Upper lobe of left lung (tissue), 6 donors: Measurements from ENCODE around the gene SH3D21. TPM values are rescaled to one million over a fixed set of nuclear protein-coding genes. Genes with fewer than 3 reads are reported as not detected.

Source experiments
- ATAC-seq, 2 donors: fragments of 200-7000 bp; cut with Tn5 transposase; one replicate each; pipeline ENCODE4 v1.9.1; 2022; ENCODE audit warnings: mild to moderate bottlenecking in 2 of 2, moderate library complexity in 2 of 2; ENCODE audit not compliant: low FRiP score in 2 of 2
- DNase-seq, 2 donors: peaks; one replicate each; pipeline ENCODE4 v3.0.0-alpha.2; 2019 to 2020
- H3K27ac ChIP-seq, 4 donors: fragments of 200-600 bp; sonication (generic); one replicate each; pipeline ENCODE4 v1.5.1; 2016 to 2019
- H3K27me3 ChIP-seq, 4 donors: fragments of 200-600 bp; sonication (generic); one replicate each; pipeline ENCODE4 v1.5.1; 2017 to 2019
- H3K36me3 ChIP-seq, 4 donors: fragments of 200-600 bp; sonication (generic); one replicate each; pipeline ENCODE4 v1.5.1; 2016 to 2019
- H3K4me1 ChIP-seq, 4 donors: fragments of 200-600 bp; sonication (generic); one replicate each; pipeline ENCODE4 v1.5.1; 2018 to 2019
- H3K4me3 ChIP-seq, 4 donors: fragments of 200-600 bp; sonication (generic); one replicate each; pipeline ENCODE4 v1.5.1; 2017 to 2019; ENCODE audit warnings: mild to moderate bottlenecking in 2 of 4, moderate library complexity in 1 of 4
- H3K9me3 ChIP-seq, 4 donors: fragments of 200-600 bp; sonication (generic); one replicate each; pipeline ENCODE4 v1.5.1; 2018 to 2019
- CTCF ChIP-seq, 6 experiments: fragments of 450-650 bp in 4 of 6; fragments of 200-600 bp in 2 of 6; sonication (generic) in 2 of 6; IDR thresholded peaks; one replicate each; pipeline ENCODE4 v1.5.1; 2016 to 2019; ENCODE audit warnings: antibody characterized with exemption in 6 of 6
- EP300 ChIP-seq, 4 donors: sonication (generic); formaldehyde crosslinking; IDR thresholded peaks; one replicate each; pipeline ENCODE4 v1.5.1; 2017; ENCODE audit warnings: antibody characterized with exemption in 4 of 4, control low read depth in 2 of 4
- POLR2A ChIP-seq, 4 donors: fragments of 450-650 bp; IDR thresholded peaks; one replicate each; pipeline ENCODE4 v1.5.1; 2016 to 2017; ENCODE audit warnings: antibody characterized with exemption in 4 of 4, mild to moderate bottlenecking in 2 of 4
- POLR2AphosphoS5 ChIP-seq, 2 donors: sonication (generic); formaldehyde crosslinking; IDR thresholded peaks; one replicate each; pipeline ENCODE4 v1.5.1; 2017; ENCODE audit warnings: antibody characterized with exemption in 2 of 2
- WGBS, 2 donors: methylation state at CpG; one replicate each; pipeline ENCODE4 v1.1.5; 2017 to 2018; 5-methylcytosine and 5-hydroxymethylcytosine counted together
- total RNA-seq, 6 donors: library from RNA; depleted of rRNA in 4 of 6; stranded (reverse); fragments of >200 nt in 4 of 6; gene quantifications; one replicate each; pipeline versions ENCODE4 v1.1.0 to v1.2.1, GENCODE V29; 2016 to 2021
- donor health status: DM: no; HTN: no; CAD: no; lungs with moderate emphysema.
- donor health status: DM: no; HTN: yes; CAD: no; lungs with severe emphysema.

The SH3D21 gene
- 10 to 100 TPM in 3 of 6 donors, 1 to 10 TPM in 3; 4.4 to 65.0 (median 13.1) TPM for total RNA-seq

GRCh38 chr1:36306210-36306901, at the start of gene SH3D21:
Gene SH3D21, plus strand, starts transcription at chr1:36306368. Its CDS starts 53 bp downstream, at chr1:36306421.
- peak; percentile 73 to 85 for ATAC-seq

GRCh38 chr1:36256558-36257374, 49.4 kb upstream of the SH3D21 start:
- H3K9me3 ChIP-seq, result no peaks in the 10 kb centered on the region
- TF ChIP-seq CTCF (IDR thresholded peaks at IDR 0.05), result no peak
- no peak for TF ChIP-seq POLR2A (IDR thresholded peaks at IDR 0.05)
- TF ChIP-seq POLR2AphosphoS5 (IDR thresholded peaks at IDR 0.05), result no peak
- TF ChIP-seq EP300 (IDR thresholded peaks at IDR 0.05), result no peak
- H3K4me1 ChIP-seq, result peaks cover 16 to 40% (median 32%) of the 10 kb centered on the region in 4 donors
- DNase-seq, result no peak
- H3K27ac ChIP-seq, result no peak overlapping the region
- peaks cover 3 to 40% (median 19%) of the 10 kb centered on the region in 4 donors for H3K36me3 ChIP-seq
- H3K27me3 ChIP-seq, result no peaks in the 10 kb centered on the region
- 78 to 89% methylated on average over 14 to 15 of the region's 15 CpGs for WGBS, 2 donors
- no peak overlapping the region for H3K4me3 ChIP-seq
- ATAC-seq, result no peak

More at GRCh38 chr1:36306210-36306901, at the start of gene SH3D21:
- Histone ChIP-seq H3K4me3 (peak within 1 kb of the TSS; percentile 72 to 90 (median 79)), H3K36me3 (peaks cover 7 to 33% (median 28%) of the 10 kb centered on the region in 4 donors), H3K27me3 (no peaks in the 10 kb centered on the region), H3K4me1 (peaks cover 13 to 27% (median 22%) of the 10 kb centered on the region in 4 donors), H3K9me3 (no peaks in the 10 kb centered on the region), H3K27ac (peak within 1 kb of the TSS; percentile 79 to 90 (median 86))
- TF ChIP-seq EP300 (IDR thresholded peaks at IDR 0.05) (no peak), CTCF (IDR thresholded peaks at IDR 0.05) (peak in 1 of 6 experiments; percentile 12), POLR2A (IDR thresholded peaks at IDR 0.05) (no peak), POLR2AphosphoS5 (IDR thresholded peaks at IDR 0.05) (peak; percentile 17 to 44)
- WGBS, 2 donors, result 6 to 39% methylated on average over 9 to 20 of the region's 65 CpGs
- DNase-seq, result peak; percentile 87 to 89

GRCh38 chr1:36257375-36257767, 48.8 kb upstream of the SH3D21 start:
- DNase-seq, result no peak
- Histone ChIP-seq H3K36me3 (peaks cover 3 to 44% (median 20%) of the 10 kb centered on the region in 4 donors), H3K9me3 (no peaks in the 10 kb centered on the region), H3K4me3 (no peak overlapping the region), H3K27me3 (no peaks in the 10 kb centered on the region), H3K4me1 (peaks cover 10 to 36% (median 26%) of the 10 kb centered on the region in 4 donors), H3K27ac (peak overlapping the region in 1 of 4 donors; percentile 11)
- WGBS, 2 donors, result 95 to 98% methylated on average over 2 of the region's 2 CpGs
- ATAC-seq, result no peak
- no peak for TF ChIP-seq CTCF (IDR thresholded peaks at IDR 0.05)
- TF ChIP-seq POLR2AphosphoS5 (IDR thresholded peaks at IDR 0.05), result no peak
- no peak for TF ChIP-seq POLR2A (IDR thresholded peaks at IDR 0.05)
- TF ChIP-seq EP300 (IDR thresholded peaks at IDR 0.05), result no peak

GRCh38 chr1:36258960-36259344, 47.2 kb upstream of the SH3D21 start:
- Histone ChIP-seq H3K27me3 (no peaks in the 10 kb centered on the region), H3K4me1 (peaks cover 6 to 28% (median 18%) of the 10 kb centered on the region in 4 donors), H3K9me3 (no peaks in the 10 kb centered on the region), H3K4me3 (no peak overlapping the region), H3K27ac (no peak overlapping the region), H3K36me3 (peaks cover 3 to 43% (median 20%) of the 10 kb centered on the region in 4 donors)
- no peak for ATAC-seq
- no peak for TF ChIP-seq EP300 (IDR thresholded peaks at IDR 0.05)
- no peak for TF ChIP-seq POLR2AphosphoS5 (IDR thresholded peaks at IDR 0.05)
- no peak for TF ChIP-seq CTCF (IDR thresholded peaks at IDR 0.05)
- no peak for TF ChIP-seq POLR2A (IDR thresholded peaks at IDR 0.05)
- DNase-seq, result no peak
- WGBS, 2 donors, result 79 to 90% methylated on average over 1 of the region's 1 CpG
